ENCODE data around the gene PLOD3. TPM values are rescaled to one million over a fixed set of nuclear protein-coding genes. Genes with fewer than 3 reads are reported as not detected.
A peak's percentile ranks its signal among the peaks of the same experiment; 100 is the strongest.
"Not testable (repeated sequence)": the region's sequence is repeated elsewhere in the genome, so short reads cannot be mapped to it uniquely, and the experiment has no call there.

The PLOD3 gene
- 31.2 TPM for total RNA-seq

- peak; percentile 99 for DNase-seq
Observed at GRCh38 chr7:101217388-101218235, at the start of gene PLOD3, which contains the start of gene ZNHIT1. Gene PLOD3, minus strand, starts transcription at chr7:101217581. Its CDS starts 307 bp downstream, at chr7:101217274. Gene ZNHIT1, plus strand, starts transcription at chr7:101218165. Its CDS starts 31 bp downstream, at chr7:101218196.

- no peak for DNase-seq
Observed at GRCh38 chr7:101265622-101266516, 48.5 kb upstream of the PLOD3 start.

- DNase-seq = not testable (repeated sequence)
Observed at GRCh38 chr7:101264102-101264706, 46.8 kb upstream of the PLOD3 start.

GRCh38 chr7:101258243-101258731 is 40.9 kb upstream of the PLOD3 start:
- DNase-seq = peak; percentile 54

GRCh38 chr7:101255796-101256195 is 38.4 kb upstream of the PLOD3 start:
- DNase-seq = no peak

GRCh38 chr7:101253199-101253598 is 35.8 kb upstream of the PLOD3 start:
- DNase-seq = not testable (repeated sequence)

- DNase-seq = peak; percentile 95
Observed at GRCh38 chr7:101251871-101252659, 34.7 kb upstream of the PLOD3 start.

- DNase-seq = no peak
Observed at GRCh38 chr7:101250324-101250723, 32.9 kb upstream of the PLOD3 start.

- DNase-seq = no peak
Observed at GRCh38 chr7:101248276-101248675, 30.9 kb upstream of the PLOD3 start.

- no peak for DNase-seq
Observed at GRCh38 chr7:101245147-101245668, 27.8 kb upstream of the PLOD3 start.

- DNase-seq = peak; percentile 86
Observed at GRCh38 chr7:101244375-101245146, 27.2 kb upstream of the PLOD3 start, which contains the start of gene FIS1. Gene FIS1, minus strand, starts transcription at chr7:101245081. Its CDS starts 77 bp downstream, at chr7:101245004.

- peak; percentile 17 for DNase-seq
Observed at GRCh38 chr7:101243646-101244374, 26.4 kb upstream of the PLOD3 start.

GRCh38 chr7:101241443-101242349 is 24.3 kb upstream of the PLOD3 start:
- DNase-seq = no peak

GRCh38 chr7:101241015-101241363 is 23.6 kb upstream of the PLOD3 start:
- DNase-seq = no peak

GRCh38 chr7:101240226-101241014 is 23.0 kb upstream of the PLOD3 start:
- no peak for DNase-seq

GRCh38 chr7:101239951-101240220 is 22.5 kb upstream of the PLOD3 start:
- no peak for DNase-seq

- DNase-seq = no peak
Observed at GRCh38 chr7:101239191-101239950, 22.0 kb upstream of the PLOD3 start.
